DMS 273 (cell line): ENCODE data around the gene PRKCD.
"Not testable (repeated sequence)": the region's sequence is repeated elsewhere in the genome, so short reads cannot be mapped to it uniquely, and the experiment has no call there.

Source experiments
- DNase-seq: peaks from one replicate; lab custom pipeline; 2025; ENCODE audit not compliant: unreplicated experiment; lab: John Stamatoyannopoulos, UW

The PRKCD gene

DNA sequence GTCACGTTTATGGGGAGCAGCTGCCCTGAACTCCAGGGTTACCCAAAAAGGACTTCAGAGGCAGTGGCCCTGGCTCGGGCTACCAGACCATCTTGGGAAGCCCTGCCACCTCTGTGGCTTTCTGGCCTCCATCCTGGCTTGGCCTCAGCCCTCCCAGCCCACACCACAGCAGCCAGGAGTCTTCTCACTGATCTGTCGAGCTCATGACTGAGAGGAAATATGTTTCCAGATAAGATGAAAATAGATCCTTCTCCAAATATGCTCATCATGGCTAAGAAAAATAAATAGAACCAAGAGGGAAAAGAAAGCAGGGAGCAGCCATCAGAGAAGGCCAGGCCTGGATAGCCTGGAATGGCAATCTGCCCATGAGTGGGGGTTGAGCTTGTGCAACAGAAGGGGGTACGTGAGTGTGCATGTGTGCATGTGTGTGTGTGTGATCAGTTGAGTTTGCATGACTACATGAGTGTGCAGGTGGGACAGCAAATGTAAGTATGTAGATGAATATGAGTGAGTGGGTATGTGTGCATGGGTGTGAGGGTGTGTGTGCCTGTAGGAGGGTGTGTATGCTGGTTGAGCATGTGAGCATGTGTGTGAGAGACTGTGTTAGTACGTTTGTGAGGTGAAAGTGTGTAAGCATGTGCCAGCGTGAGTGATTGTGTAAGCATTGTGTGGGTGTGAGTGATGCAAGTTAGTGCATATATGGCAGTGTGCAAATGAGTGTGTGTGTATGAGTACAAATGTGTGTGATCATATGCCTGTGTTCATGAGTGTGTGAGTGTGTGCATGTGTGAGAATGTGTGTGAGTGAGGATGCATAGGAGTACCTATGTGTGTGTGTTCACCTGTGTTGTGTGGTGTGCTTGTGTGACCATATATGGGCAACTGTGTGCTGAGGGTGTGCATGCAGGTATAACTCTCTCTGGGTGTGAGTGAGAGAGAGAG lies 20.8 kb upstream of the PRKCD start:
- DNase-seq, result no peak

DNA sequence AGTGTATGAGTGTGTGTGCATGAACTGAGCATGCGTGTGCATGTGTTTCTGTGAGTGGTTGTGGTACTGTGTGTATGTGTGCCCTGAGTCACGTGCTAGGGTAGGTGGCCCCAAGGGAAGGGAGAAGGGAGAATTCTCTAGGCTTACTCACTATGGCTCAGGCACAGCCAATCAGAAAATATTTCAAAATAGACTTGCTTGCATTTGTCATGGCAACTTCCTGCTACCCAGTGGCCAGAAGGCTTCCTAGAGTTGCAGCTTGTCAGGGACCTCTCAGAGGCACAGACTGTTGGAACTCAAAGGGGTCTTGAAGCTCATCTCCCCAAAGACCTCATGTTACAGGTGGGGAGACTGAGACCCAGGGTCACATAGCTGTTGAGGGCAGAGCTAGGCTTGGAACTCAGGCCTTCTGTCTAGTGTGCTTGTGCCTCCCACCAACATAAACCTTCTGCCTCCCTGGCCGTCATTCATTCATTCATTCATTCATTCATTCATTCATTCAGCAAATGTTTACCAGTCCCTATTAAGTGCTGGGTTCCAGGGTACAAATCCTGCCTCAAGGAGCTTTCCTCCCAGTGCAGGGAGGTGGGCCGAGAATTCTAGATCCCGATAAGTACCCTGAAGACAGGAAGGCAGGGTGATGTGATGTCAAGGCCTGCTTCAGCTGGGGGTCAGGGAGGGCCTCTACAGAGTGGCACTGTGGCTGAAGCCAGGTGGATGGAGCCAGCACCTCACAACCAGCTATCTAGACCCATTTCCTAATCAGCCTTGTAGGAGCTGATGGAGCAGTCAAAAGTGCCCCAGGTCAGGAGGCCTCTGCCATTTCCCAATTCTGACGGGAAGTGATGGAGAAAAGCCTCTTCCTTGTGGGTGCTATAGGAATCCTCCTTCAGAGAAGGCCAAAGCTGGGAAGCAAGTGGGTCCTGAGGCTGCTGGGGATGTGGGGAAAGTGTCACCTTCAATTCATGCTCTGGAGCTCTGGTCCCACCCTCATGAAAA lies 19.9 kb upstream of the PRKCD start:
- DNase-seq, result no peak

DNA sequence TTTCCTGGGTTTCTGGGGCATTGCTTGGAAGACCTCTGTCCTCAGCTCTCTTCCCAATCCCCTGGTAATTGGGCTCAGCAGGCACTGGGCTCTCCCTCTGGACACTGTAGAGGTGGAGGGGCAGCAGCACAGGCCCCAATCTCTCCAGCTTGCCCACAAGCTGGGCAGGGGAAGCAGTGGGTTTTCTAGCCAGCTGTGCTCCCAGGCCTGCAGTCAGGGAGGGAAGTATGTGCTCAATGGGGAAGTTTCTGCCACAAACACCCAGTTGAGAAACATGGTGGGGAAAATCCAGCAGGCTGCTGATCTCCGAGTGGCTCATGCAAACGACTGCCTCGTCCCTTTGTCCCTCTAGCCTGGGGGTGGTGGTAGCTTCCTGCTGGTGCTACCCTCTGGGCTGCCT lies 18.0 kb upstream of the PRKCD start:
- DNase-seq, result no peak

DNA sequence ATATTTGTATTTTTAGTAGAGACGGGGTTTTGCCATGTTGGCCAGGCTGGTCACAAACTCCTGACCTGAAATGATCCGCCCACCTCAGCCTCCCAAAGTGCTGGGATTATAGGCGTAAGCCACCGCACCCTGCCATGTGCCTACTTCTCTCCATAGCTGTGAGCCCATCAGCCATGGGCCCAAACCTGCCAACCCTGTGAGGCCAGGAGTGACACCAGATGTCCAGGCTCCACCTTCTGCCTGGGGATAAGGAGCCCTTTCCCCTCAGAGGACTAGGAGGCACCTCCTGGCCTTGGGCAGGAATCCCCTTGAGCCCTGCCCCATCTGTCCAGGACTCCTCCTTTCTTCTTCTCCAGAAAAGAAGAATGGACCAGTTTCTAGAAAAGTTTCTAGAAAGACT lies 16.6 kb upstream of the PRKCD start:
- DNase-seq, result no peak

DNA sequence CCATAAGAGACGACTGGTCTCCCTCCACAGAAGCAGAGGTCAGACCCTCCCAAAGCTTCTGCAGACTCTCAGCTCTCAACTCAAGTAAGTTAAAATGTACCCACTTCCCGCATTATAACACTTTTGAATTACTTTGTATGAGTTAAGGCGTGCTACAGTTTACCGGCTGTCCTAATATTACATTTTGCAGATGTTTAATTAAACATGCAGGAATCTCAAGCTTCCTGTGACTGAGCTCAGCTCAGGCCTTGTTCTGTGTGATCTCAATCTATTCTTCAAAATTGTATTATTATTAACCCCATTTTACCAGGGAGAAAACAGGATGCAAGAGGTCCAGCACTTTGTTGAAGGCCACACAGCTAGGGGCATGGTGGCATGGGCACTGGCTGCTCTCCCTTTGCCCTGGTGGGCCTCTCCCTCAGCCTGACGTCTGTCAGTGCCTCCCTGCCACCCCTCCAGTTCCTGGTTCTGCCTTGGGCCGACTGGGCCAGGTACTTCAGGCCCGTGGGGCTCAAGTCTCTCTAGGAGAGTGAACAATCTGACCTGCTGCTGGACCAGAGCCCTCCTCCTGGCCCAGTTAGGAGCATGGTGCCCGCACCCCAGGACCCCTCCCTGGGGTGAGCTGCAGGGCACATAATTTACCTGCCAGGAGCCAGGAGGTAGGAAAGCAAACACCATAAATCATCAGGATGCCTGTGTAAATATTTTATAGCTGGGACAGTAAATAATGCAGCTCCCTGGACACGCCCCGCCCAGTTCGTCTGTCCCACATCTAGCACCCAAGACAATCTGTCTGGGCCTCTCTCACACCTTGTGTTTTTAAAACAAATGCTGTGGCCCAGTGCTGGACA lies 15.9 kb upstream of the PRKCD start:
- no peak for DNase-seq

DNA sequence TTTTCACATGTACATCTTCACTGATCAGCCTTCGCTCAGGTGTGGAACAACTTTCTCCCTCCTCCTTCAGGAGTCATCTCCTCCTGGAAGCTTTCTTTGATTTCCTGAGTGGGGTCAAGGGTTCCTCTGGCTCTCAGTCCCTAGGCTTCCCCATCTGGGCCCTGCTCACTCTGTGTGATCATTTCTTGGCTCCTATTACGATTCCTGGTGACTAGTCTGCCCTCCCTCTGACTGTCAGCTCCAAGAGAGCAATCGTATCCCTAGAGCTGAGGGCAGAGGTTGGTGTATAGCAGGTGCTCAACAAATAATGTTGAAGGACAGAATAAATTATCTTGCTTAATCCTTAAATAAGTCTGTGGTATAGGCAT lies 15.3 kb upstream of the PRKCD start:
- DNase-seq, result no peak

DNA sequence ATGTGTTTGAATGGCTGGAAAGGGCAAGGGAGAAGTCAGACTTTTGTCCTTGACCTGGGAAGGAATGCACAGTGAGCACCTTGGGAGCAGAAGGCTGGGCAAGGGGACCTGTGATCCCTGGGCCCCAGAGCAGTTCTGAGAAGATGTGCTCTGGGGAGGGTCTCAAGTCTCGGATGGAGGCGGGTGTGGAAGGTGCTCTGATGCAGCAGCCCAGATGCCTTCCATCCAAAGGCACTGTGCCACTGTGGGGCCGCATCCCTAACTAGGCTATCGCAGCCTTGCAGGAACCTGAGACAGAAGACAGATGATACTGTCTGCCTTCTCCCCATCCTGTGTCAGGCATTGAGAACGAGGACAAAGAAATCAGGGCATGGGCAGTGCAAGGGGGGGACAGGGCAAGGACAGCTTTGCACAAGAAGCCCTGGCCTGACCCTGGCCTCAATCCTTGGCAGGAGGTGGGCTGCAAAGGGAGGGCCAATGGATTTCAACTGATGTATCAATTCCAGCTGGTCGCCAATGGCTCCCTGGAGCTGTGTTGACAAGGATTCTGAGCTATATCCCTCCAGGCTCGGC lies 14.6 kb upstream of the PRKCD start:
- no peak for DNase-seq

DNA sequence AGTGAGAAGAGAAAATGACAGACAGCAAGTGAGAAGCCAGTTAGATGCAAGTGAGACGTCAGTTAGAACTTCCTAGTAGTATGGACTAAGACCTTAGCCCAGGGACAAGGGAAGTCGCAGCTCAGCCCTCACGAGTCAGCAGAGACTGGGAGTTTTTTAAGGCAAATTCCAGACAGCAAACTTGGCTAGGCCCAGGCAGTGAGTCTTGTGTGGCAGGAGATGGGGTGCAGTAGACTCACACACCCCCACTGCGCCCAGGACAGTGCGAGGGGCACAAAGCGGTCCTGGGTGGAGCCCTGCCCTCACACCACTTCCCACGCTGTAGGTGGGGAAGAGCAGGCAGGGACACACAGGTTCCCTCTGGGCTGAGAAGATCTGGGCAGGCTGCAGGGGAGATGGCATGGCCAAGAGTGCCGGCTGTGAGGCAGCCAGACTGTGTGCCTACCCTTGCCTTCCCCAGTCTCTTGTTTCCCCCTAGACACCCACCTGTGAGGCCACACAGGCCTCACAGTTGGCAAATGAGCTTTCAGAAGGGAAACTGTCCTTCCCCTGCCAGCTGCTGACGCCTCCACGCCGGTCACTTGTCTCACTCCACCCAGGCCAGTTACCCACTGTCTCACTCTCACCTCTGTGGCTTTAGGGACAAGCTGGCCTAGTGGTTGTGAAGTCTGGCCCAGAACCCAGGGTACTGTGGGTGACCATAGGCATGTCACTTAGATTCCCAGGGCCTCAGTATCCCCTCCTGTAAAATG lies 13.7 kb upstream of the PRKCD start:
- no peak for DNase-seq

DNA sequence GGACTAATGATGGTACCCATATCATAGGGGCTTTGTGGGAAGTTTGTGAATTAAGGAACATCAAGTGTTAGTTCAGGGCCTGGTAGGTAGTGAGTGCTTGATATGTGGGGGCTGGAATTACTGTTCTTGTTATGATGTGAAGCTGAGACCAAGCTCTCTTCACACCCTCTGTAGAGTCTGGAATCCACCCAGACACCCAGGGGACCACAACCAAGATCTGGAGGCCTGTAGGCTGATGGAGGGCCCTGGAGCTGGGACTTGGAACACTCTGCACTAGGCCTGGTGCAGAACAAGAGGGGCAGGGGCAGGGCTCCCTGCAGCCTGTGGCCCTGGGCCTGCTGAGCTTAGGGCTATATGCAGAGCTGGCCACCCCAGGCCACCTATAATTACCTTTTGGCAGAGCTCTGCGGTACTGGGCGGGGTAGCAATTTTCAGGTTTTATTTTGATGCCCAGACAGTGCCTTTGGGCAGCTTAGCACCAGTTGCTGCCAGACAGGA lies 13.1 kb upstream of the PRKCD start:
- DNase-seq, result no peak

DNA sequence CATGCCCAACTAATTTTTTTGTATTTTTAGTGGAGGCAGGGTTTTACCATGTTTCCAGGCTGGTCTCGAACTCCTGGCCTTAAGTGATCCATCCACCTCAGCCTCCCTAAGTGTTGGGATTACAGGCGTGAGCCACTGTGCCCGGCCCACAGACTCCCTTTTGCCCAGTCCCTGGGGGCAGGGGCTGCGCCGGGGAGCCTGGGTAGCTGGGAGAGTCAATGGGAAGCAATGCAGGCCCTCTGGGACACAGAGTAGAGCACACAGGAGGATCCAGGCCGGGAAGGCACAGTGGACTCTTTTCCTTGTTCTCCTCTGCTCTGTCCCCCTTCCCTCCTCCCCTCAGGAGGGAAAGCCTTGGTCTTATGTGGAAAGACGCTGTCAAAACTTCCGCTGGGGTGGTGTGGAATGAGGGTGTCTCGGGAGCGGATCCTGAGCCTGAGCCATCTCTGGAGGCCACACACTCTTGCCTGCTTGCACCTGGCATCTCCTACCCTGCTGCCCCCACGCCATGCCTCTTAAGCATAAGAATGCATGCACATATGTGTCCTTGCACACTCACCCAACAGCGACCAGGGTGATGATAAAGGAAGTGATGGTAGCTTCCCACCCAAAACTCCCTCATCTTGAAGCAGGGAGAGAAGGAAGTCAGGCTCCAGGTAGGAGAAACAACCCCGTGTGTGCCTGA lies 11.9 kb upstream of the PRKCD start:
- DNase-seq, result no peak

DNA sequence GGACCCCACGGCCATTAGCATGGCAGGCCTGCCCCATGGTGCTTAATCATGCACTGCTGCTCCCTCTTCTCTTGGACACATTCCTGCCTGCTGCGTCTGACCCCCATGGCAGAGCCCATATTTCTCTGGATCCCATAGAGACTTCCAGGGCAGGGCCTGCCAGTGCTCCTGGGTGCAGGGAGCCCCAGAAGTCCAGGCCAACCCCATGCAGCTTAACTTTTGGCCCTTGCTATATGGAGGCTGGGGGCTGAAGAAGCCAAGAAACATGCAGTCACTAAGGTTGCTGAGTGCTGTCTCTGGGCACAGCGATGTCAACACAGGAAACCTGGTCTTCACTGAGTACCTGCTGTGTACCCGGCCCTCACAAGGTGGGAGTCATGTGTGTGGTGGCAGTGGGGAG lies 11.3 kb upstream of the PRKCD start:
- no peak for DNase-seq

DNA sequence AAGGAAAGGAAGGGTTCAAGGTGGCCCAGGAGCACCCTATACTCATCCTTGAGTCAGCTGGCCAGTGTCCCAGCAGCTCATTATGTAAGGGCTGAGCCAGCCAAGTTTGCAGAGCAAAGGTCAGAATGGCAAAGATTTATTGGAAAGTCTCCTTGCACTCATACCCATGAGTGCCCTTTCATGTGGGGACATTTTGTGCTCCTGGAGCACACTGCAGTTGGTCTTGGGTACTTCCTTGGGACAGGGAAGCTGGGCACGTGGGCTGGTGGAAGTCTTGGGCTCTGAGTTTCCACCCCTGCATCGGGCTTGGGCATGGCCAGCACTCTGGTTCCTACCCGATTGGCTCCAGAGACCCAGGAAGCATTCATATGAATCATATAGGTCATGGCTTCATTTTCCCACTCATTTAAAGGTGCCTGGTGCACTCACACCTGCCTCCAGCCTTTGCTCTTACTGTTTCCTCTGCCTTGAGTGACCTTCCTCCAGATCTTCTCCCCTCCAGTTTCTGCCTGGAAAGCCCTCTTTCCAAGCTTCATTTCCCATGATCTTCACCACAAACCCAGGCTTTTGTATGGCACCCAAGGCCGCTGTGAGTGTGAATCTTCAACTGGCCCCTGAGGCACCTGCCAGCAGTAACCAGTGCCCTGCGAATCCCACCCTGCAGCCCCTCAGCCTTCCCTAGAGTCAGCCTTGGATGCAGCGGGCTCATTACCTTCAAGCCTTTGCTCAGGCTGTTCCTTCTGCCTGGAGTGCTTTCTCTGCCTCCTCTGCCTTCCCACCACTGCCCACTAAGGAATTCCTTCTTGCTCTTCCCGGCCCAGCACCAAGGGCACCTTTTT lies 10.5 kb upstream of the PRKCD start:
- no peak for DNase-seq

DNA sequence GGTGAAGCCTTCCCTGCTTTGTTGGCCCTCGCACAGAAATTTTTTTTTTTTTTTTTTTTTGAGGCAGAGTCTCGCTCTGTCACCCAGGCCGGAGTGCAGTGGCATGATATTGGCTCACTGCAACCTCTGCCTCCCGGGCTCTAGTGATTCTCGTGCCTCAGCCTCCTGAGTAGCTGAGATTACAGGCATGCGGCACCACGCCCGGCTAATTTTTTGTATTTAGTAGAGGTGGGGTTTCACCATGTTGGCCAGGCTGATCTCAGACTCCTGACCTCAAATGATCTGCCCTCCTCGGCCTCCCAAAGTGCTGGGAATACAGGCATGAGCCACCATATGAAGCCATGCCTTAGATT lies 9.9 kb upstream of the PRKCD start:
- DNase-seq, result not testable (repeated sequence)

DNA sequence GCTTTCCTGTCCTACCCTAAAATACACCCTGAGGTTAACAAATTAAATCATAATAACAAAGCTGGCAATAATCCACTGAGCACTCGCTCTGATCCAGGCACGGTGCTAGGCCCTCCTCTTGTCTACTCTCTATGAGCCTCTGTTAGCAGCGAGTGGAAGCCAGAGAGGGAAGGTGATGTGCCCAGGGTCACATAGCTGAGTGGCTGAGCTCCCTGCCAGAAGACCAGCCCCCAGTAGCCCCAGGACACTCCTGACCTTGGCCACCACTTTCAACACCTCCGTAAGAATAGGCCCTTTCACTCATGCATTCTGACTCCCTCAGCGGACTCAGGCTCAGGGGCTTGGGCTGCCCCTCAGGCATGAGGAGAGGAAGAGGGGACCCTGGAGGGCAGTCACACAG lies 9.5 kb upstream of the PRKCD start:
- DNase-seq, result no peak

DNA sequence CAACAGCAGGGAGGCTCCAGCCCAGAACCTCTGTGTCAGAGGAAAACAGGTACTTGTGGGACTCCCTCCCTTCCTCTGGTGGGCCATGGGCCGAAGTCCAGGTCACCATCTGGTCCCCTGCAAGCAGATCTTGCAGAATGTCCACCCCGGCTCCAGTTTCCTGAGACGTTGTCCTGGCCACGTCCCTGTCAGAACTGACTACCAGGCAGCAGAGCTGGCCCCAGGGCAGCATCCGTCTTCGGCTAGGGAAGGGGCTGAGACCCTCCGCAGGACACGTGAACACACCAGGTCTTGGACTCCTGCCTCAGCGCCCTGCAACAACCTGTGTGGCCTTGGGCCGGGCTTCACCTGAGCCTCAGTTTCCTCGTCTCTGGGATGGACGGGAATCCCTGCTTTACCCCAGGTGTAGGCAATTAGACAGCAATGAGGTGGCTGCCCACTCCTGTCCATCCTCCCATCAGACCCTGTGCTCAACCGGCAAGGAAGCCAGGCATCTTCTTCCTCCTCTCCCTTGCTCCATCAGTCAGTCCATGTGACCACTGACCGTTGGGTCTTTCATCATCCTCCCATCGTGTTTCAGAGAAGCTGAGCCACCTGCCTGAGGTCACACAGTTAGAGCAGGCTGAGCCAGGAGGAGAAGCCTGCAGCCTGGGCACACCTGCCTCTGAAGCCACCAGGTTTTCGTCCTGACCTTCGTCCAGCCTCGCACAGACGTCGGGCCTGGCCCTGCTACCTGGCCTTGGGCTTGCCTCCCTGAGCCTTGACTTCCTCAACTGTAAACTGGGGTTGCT lies 8.9 kb upstream of the PRKCD start:
- DNase-seq, result no peak

DNA sequence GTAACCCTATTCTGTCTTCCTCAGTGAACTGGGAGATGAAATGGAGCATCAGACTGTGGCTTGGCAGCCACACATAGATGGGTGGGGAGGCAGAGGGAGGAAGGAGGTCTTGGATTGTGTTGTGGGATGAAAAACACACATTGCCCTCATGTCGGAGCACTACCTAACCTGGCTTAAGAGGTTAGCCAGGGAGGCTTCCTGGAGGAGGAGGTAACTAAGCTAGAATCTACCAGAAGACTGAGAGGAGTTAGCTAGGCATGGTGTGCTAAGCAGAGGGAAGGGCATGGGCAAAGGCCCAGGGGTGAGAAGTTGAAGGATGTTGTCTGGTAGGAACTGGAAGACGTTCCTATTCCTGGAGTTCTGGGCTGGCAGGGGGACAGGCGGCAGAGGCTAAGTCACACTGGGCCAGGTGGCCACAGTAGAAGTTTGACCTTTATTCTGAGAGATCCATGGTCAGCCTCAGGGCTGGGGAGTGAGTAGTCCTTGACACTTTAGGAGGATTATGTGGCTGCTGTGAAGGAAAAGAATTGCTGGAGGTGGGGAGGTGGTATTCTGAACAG lies 7.7 kb upstream of the PRKCD start:
- DNase-seq, result no peak

DNA sequence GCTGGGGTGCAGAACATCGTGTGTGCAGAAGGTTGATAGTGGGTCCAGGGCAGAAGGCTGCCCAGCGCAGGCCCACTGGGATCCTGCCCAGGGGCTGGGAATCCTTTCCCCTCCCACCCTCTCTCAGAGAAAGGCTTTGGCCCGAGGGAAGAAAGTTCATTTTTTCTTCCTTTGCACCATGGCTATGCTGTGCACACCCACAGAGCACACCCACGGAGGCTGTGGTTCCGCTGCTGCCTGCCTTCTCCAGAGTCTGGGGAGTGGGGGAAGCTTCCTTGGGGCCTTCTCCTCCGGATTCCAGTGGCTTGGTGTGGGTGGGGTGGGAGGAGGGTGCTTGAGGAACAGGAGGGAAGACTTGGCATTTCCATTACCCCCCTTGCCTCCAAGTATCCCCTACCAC lies 7.0 kb upstream of the PRKCD start:
- no peak for DNase-seq
